Neural progenitor cell (in vitro differentiated cells): ENCODE results near the gene RBBP9. TPM values are rescaled to one million over a fixed set of nuclear protein-coding genes. Genes with fewer than 3 reads are reported as not detected.

Experiments used
- DNase-seq: peaks from one replicate; pipeline ENCODE4 v3.0.0-alpha.2; 2016; ENCODE audit warnings: low spot score
- H2AFZ ChIP-seq: fragments of 200-600 bp; sonication (generic); replicated peaks from 2 replicates; pipeline ENCODE4 v1.6.1; 2016; ENCODE audit warnings: antibody characterized with exemption
- H3F3A ChIP-seq: fragments of 200-600 bp; sonication (generic); 2 replicates; pipeline ENCODE4 v1.6.1; 2016; ENCODE audit warnings: antibody characterized with exemption, low read depth
- H3K27ac ChIP-seq: fragments of 200-600 bp; sonication (generic); 2 replicates; pipeline ENCODE4 v1.5.1; 2016; ENCODE audit warnings: mild to moderate bottlenecking
- H3K27me3 ChIP-seq: fragments of 200-600 bp; sonication (generic); 2 replicates; pipeline ENCODE4 v1.6.1; 2016; ENCODE audit warnings: mild to moderate bottlenecking, moderate library complexity
- H3K36me3 ChIP-seq: fragments of 200-600 bp; sonication (generic); 2 replicates; pipeline ENCODE4 v1.5.1; 2016
- H3K4me1 ChIP-seq: fragments of 200-600 bp; sonication (generic); 2 replicates; pipeline ENCODE4 v1.6.1; 2016; ENCODE audit warnings: mixed run types
- H3K4me2 ChIP-seq: fragments of 200-600 bp; sonication (generic); 2 replicates; pipeline ENCODE4 v1.6.1; 2016
- H3K4me3 ChIP-seq: fragments of 200-600 bp; sonication (generic); 2 replicates; pipeline ENCODE4 v1.5.1; 2016
- H3K79me2 ChIP-seq: fragments of 200-600 bp; sonication (generic); 2 replicates; pipeline ENCODE4 v1.6.1; 2016; ENCODE audit warnings: low read depth
- H3K9ac ChIP-seq: fragments of 200-600 bp; sonication (generic); 2 replicates; pipeline ENCODE4 v1.6.1; 2016
- H3K9me3 ChIP-seq: fragments of 200-600 bp; sonication (generic); 2 replicates; pipeline ENCODE4 v1.5.1; 2016; ENCODE audit warnings: low read depth
- H4K20me1 ChIP-seq: fragments of 200-600 bp; sonication (generic); 2 replicates; pipeline ENCODE4 v1.6.1; 2016; ENCODE audit warnings: low read depth
- H3K27ac Mint-ChIP-seq: 3 replicates; pipeline ENCODE4 v1.8.0; 2021; ENCODE audit warnings: mixed read lengths
- H3K27me3 Mint-ChIP-seq: 2 replicates; pipeline ENCODE4 v1.8.0; 2022; ENCODE audit warnings: low read depth, mild to moderate bottlenecking, inconsistent platforms, moderate library complexity, mixed read lengths; ENCODE audit not compliant: insufficient read depth
- H3K36me3 Mint-ChIP-seq: 3 replicates; pipeline ENCODE4 v1.8.0; 2021; ENCODE audit warnings: mixed read lengths
- H3K4me1 Mint-ChIP-seq: 3 replicates; pipeline ENCODE4 v1.8.0; 2021; ENCODE audit warnings: mixed read lengths
- H3K4me3 Mint-ChIP-seq: 3 replicates; pipeline ENCODE4 v1.8.0; 2021; ENCODE audit warnings: mild to moderate bottlenecking, moderate library complexity, mixed read lengths
- H3K9me3 Mint-ChIP-seq: 3 replicates; pipeline ENCODE4 v1.8.0; 2020; ENCODE audit warnings: mixed read lengths
- CTCF ChIP-seq: fragments of 200-600 bp; sonication (generic); IDR thresholded peaks from 2 replicates; pipeline ENCODE4 v1.5.1; 2017; ENCODE audit warnings: antibody characterized with exemption, mild to moderate bottlenecking
- EZH2 ChIP-seq: fragments of 200-600 bp; sonication (generic); IDR thresholded peaks from 2 replicates; pipeline ENCODE4 v1.6.1; 2017; ENCODE audit warnings: antibody characterized with exemption, mild to moderate bottlenecking, moderate library complexity
- EZH2phosphoT487 ChIP-seq: fragments of 200-600 bp; sonication (generic); IDR thresholded peaks from 2 replicates; pipeline ENCODE4 v1.6.1; 2017; ENCODE audit warnings: antibody characterized with exemption
- total RNA-seq: library from RNA; depleted of rRNA; stranded (reverse); fragments of >200 nt; gene quantifications from 2 replicates; pipeline ENCODE4 v1.2.3, GENCODE V29; 2015; ENCODE audit warnings: low replicate concordance

The RBBP9 gene
- total RNA-seq, 1 donor from 2014 or later, result 45.8 TPM

- H3K4me1 Mint-ChIP-seq, result peaks cover under 1% of the 10 kb centered on the region
- Histone ChIP-seq H3F3A (no peaks in the 10 kb centered on the region), H3K36me3 (peaks cover 26% of the 10 kb centered on the region), H3K27ac (no peak overlapping the region), H3K9ac (no peak overlapping the region), H4K20me1 (no peaks in the 10 kb centered on the region), H3K4me1 (no peaks in the 10 kb centered on the region), H3K4me2 (no peak overlapping the region), H3K27me3 (no peaks in the 10 kb centered on the region), H3K79me2 (peaks cover 12% of the 10 kb centered on the region), H3K4me3 (no peak overlapping the region), H3K9me3 (no peaks in the 10 kb centered on the region), H2AFZ (no peak overlapping the region)
- no peaks in the 10 kb centered on the region for H3K9me3 Mint-ChIP-seq
- no peak for DNase-seq
- H3K4me3 Mint-ChIP-seq, result no peak overlapping the region
- no peak for TF ChIP-seq EZH2
- no peak for TF ChIP-seq EZH2phosphoT487
- no peak for TF ChIP-seq CTCF
- H3K27ac Mint-ChIP-seq, result no peak overlapping the region
- H3K27me3 Mint-ChIP-seq, result peaks cover 2% of the 10 kb centered on the region
- H3K36me3 Mint-ChIP-seq, result peaks cover 9% of the 10 kb centered on the region
These were observed 17.1 kb upstream of the RBBP9 start for GRCh38 chr20:18514127-18514526.

GRCh38 chr20:18513208-18513607, 16.2 kb upstream of the RBBP9 start:
- Mint-ChIP-seq H3K36me3 (peaks cover 9% of the 10 kb centered on the region), H3K27ac (no peak overlapping the region), H3K27me3 (peaks cover 2% of the 10 kb centered on the region), H3K4me1 (peaks cover 8% of the 10 kb centered on the region), H3K4me3 (no peak overlapping the region), H3K9me3 (no peaks in the 10 kb centered on the region)
- no peak overlapping the region for H3K27ac ChIP-seq
- H3K4me3 ChIP-seq, result no peak overlapping the region
- no peak overlapping the region for H2AFZ ChIP-seq
- no peak overlapping the region for H3K9ac ChIP-seq
- H3K4me1 ChIP-seq, result no peaks in the 10 kb centered on the region
- H4K20me1 ChIP-seq, result no peaks in the 10 kb centered on the region
- no peaks in the 10 kb centered on the region for H3K27me3 ChIP-seq
- peaks cover 21% of the 10 kb centered on the region for H3K79me2 ChIP-seq
- TF ChIP-seq EZH2 (no peak), EZH2phosphoT487 (no peak), CTCF (no peak)
- DNase-seq, result no peak
- H3K4me2 ChIP-seq, result no peak overlapping the region
- no peaks in the 10 kb centered on the region for H3K9me3 ChIP-seq
- peaks cover 26% of the 10 kb centered on the region for H3K36me3 ChIP-seq
- H3F3A ChIP-seq, result no peaks in the 10 kb centered on the region

- H3K36me3 Mint-ChIP-seq, result peaks cover 9% of the 10 kb centered on the region
- no peaks in the 10 kb centered on the region for H3K27me3 ChIP-seq
- H3K4me1 ChIP-seq, result peaks cover 4% of the 10 kb centered on the region
- no peak overlapping the region for H3K4me2 ChIP-seq
- peaks cover 22% of the 10 kb centered on the region for H3K36me3 ChIP-seq
- peaks cover 20% of the 10 kb centered on the region for H3K79me2 ChIP-seq
- no peak for DNase-seq
- H4K20me1 ChIP-seq, result no peaks in the 10 kb centered on the region
- H3K4me1 Mint-ChIP-seq, result peaks cover 16% of the 10 kb centered on the region
- no peak overlapping the region for H3K9ac ChIP-seq
- TF ChIP-seq EZH2phosphoT487 (no peak), CTCF (no peak), EZH2 (no peak)
- H3K27ac ChIP-seq, result no peak overlapping the region
- peaks cover 4% of the 10 kb centered on the region for H3K27me3 Mint-ChIP-seq
- H2AFZ ChIP-seq, result no peak overlapping the region
- peaks cover 10% of the 10 kb centered on the region for H3F3A ChIP-seq
- no peak overlapping the region for H3K4me3 Mint-ChIP-seq
- no peaks in the 10 kb centered on the region for H3K9me3 ChIP-seq
- H3K4me3 ChIP-seq, result no peak overlapping the region
- no peaks in the 10 kb centered on the region for H3K9me3 Mint-ChIP-seq
- H3K27ac Mint-ChIP-seq, result no peak overlapping the region
These were observed 14.5 kb upstream of the RBBP9 start for GRCh38 chr20:18511571-18511970.
